ENCODE results near the gene ANXA11. TPM values are rescaled to one million over a fixed set of nuclear protein-coding genes. Genes with fewer than 3 reads are reported as not detected.

ANXA11 gene
- total RNA-seq, 3 donors from 2014 or later = 83.3 to 102 (median 93.4) TPM

- Histone ChIP-seq H3K27ac (no peak overlapping the region), H3K9me3 (no peaks in the 10 kb centered on the region), H3K36me3 (no peaks in the 10 kb centered on the region), H3K27me3 (no peaks in the 10 kb centered on the region), H3K4me3 (no peak overlapping the region), H3K4me1 (peaks cover 0 to 11% of the 10 kb centered on the region in 2 donors)
- intact Hi-C loops (cut with DNase I; ENCODE audit: low total_unique reads) = loop anchor here (5.0 kb wide), 1 partner anchor 75 kb away; no protein-coding TSS in a partner anchor
- DNase-seq (ENCODE audit: low spot score in 2 of 2) = no peak
- no peak for TF ChIP-seq POLR2A (IDR thresholded peaks at IDR 0.05)
- no peak for TF ChIP-seq CTCF (IDR thresholded peaks at IDR 0.05)
These were observed 63.5 kb downstream of the ANXA11 start for GRCh38 chr10:80141696-80142460.

GRCh38 chr10:80140251-80140650 is 65.1 kb downstream of the ANXA11 start:
- no peak overlapping the region for H3K27ac ChIP-seq
- TF ChIP-seq POLR2AphosphoS5 (IDR thresholded peaks at IDR 0.05) (no peak), POLR2A (IDR thresholded peaks at IDR 0.05) (no peak), CTCF (IDR thresholded peaks at IDR 0.05) (no peak)
- H3K9me3 ChIP-seq = no peaks in the 10 kb centered on the region
- intact Hi-C loops (cut with DNase I; ENCODE audit: low total_unique reads) = loop anchor here (5.0 kb wide), 1 partner anchor 77 kb away; no protein-coding TSS in a partner anchor
- peaks cover 0 to 11% of the 10 kb centered on the region in 2 donors for H3K4me1 ChIP-seq
- no peaks in the 10 kb centered on the region for H3K36me3 ChIP-seq
- DNase-seq (ENCODE audit: low spot score in 2 of 2) = no peak
- H3K27me3 ChIP-seq = no peaks in the 10 kb centered on the region
- H3K4me3 ChIP-seq = no peak overlapping the region

GRCh38 chr10:80139265-80139664 is 66.1 kb downstream of the ANXA11 start:
- TF ChIP-seq CTCF (IDR thresholded peaks at IDR 0.05) (no peak), POLR2AphosphoS5 (IDR thresholded peaks at IDR 0.05) (no peak), POLR2A (IDR thresholded peaks at IDR 0.05) (no peak)
- Histone ChIP-seq H3K27me3 (no peaks in the 10 kb centered on the region), H3K36me3 (no peaks in the 10 kb centered on the region), H3K4me1 (peaks cover 0 to 5% of the 10 kb centered on the region in 2 donors), H3K4me3 (no peak overlapping the region), H3K9me3 (no peaks in the 10 kb centered on the region), H3K27ac (no peak overlapping the region)
- intact Hi-C loops (cut with DNase I; ENCODE audit: low total_unique reads) = no loop called here
- no peak for DNase-seq (ENCODE audit: low spot score in 2 of 2)

- Histone ChIP-seq H3K4me1 (no peaks in the 10 kb centered on the region), H3K4me3 (no peak overlapping the region), H3K27me3 (no peaks in the 10 kb centered on the region), H3K36me3 (no peaks in the 10 kb centered on the region), H3K9me3 (no peaks in the 10 kb centered on the region), H3K27ac (peak overlapping the region in 1 of 2 donors; percentile 50)
- intact Hi-C loops (cut with DNase I; ENCODE audit: low total_unique reads) = no loop called here
- DNase-seq (ENCODE audit: low spot score in 2 of 2) = no peak
- no peak for TF ChIP-seq CTCF (IDR thresholded peaks at IDR 0.05)
- no peak for TF ChIP-seq POLR2A (IDR thresholded peaks at IDR 0.05)
- no peak for TF ChIP-seq POLR2AphosphoS5 (IDR thresholded peaks at IDR 0.05)
These were observed 67.4 kb downstream of the ANXA11 start for GRCh38 chr10:80137920-80138319.

GRCh38 chr10:80137031-80137862 is 68.1 kb downstream of the ANXA11 start:
- no peaks in the 10 kb centered on the region for H3K9me3 ChIP-seq
- TF ChIP-seq CTCF (IDR thresholded peaks at IDR 0.05) = no peak
- TF ChIP-seq POLR2A (IDR thresholded peaks at IDR 0.05) = no peak
- no peak for TF ChIP-seq POLR2AphosphoS5 (IDR thresholded peaks at IDR 0.05)
- H3K4me3 ChIP-seq = no peak overlapping the region
- DNase-seq (ENCODE audit: low spot score in 2 of 2) = no peak
- H3K4me1 ChIP-seq = no peaks in the 10 kb centered on the region
- H3K27me3 ChIP-seq = no peaks in the 10 kb centered on the region
- peak overlapping the region; percentile 50 to 86 for H3K27ac ChIP-seq
- intact Hi-C loops (cut with DNase I; ENCODE audit: low total_unique reads) = no loop called here
- no peaks in the 10 kb centered on the region for H3K36me3 ChIP-seq

Measured in breast epithelium (tissue), 4 donors.